PC-9 (cell line): Measurements from ENCODE around the gene HIVEP2.

Experiments used
- CTCF ChIP-seq: fragments of 200-600 bp; sonication (generic); conservative IDR thresholded peaks from 2 replicates; pipeline ENCODE4 v1.6.1; 2017; ENCODE audit warnings: mixed run types, antibody characterized with exemption, mild to moderate bottlenecking, moderate library complexity
- EZH2 ChIP-seq: fragments of 200-600 bp; sonication (generic); IDR thresholded peaks from 2 replicates; pipeline ENCODE4 v1.8.0; 2017; ENCODE audit warnings: antibody characterized with exemption, low read depth

- no peak for TF ChIP-seq CTCF
- TF ChIP-seq EZH2, result no peak
Measured at GRCh38 chr6:142716097-142716496, 228.9 kb downstream of the HIVEP2 start.
